AG04450 (cell line): ENCODE results near the gene KLRB1. TPM values are rescaled to one million over a fixed set of nuclear protein-coding genes. Genes with fewer than 3 reads are reported as not detected.

Experiments used
- CTCF ChIA-PET: fragments of 300-600, 350-600 bp; formaldehyde crosslinking; extraction: SDS; loops from one replicate; lab custom pipeline; 2022; ENCODE audit warnings: antibody characterized with exemption, inconsistent platforms; lab: Charles Lee
- POLR2A ChIA-PET: fragments of 350-600 bp; formaldehyde crosslinking; extraction: SDS; loops from one replicate; lab custom pipeline; 2021; ENCODE audit warnings: antibody characterized with exemption, inconsistent platforms; lab: Yijun Ruan, JAX
- DNase-seq: peaks from one replicate; pipeline ENCODE4 v3.0.0-alpha.2; 2011; ENCODE audit warnings: low read depth, low spot score
- H3K27ac ChIP-seq: one replicate; pipeline ENCODE4 v1.5.1; 2012; ENCODE audit warnings: low read depth, low read length, control low read depth
- H3K27me3 ChIP-seq: one replicate; pipeline ENCODE4 v1.6.0; 2012; ENCODE audit warnings: low read length; ENCODE audit not compliant: control insufficient read depth, insufficient read depth
- H3K4me3 ChIP-seq: 2 replicates; pipeline ENCODE4 v1.5.1; 2011; ENCODE audit warnings: mild to moderate bottlenecking, low read depth, low read length, control low read depth
- H3K9me3 ChIP-seq: 2 replicates; pipeline ENCODE4 v1.5.1; 2012; ENCODE audit warnings: low read length; ENCODE audit not compliant: control insufficient read depth, insufficient read depth
- CTCF ChIP-seq: IDR thresholded peaks from 2 replicates; pipeline ENCODE4 v1.5.1; 2011; ENCODE audit warnings: low read depth, low read length, control low read depth, inconsistent platforms
- polyA plus RNA-seq: library from polyadenylated mRNA; depleted of rRNA; stranded (reverse); fragments of >200 nt; gene quantifications from 2 replicates; pipeline ENCODE4 v1.2.3, GENCODE V29; 2011

KLRB1 gene
- polyA plus RNA-seq, 1 experiment: not detected

DNA sequence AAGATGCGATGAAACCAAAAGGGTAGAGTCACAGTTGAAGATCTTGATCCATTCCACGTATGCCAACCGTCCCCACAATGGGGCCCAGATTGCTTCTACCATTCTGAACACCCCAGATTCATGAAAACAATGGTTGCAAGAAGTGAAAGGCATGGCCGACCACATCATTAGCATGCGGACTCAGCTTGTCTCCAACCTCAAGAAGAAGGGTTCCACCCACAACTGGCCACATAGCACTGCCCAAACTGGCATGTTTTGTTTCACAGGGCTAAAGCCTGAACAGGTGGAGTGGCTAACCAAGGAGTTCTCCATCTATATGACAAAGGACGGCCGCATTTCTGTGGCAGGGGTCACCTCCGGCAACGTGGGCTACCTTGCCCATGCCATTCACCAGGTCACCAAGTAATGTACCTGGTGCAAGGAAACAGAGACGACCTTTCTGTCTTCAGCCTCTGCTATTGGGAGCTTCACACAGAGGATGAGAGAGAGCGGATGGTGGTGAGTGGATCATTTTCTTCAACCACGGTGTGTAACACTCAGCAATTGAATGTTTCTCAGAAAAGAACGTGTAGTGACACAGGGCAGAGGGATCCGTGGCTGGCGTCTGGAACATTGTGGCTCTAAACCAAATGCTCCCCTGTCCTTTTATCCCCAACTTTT is 35.0 kb upstream of the KLRB1 start:
- Histone ChIP-seq H3K27ac (no peak overlapping the region), H3K4me3 (no peak overlapping the region), H3K27me3 (no peaks in the 10 kb centered on the region), H3K9me3 (no peaks in the 10 kb centered on the region; the same call in 1 of the 2 replicates)
- CTCF ChIA-PET: interaction anchor here (0.7 to 0.8 kb wide), 2 partner anchors 8 to 65 kb away, joined by 3 read pairs; no protein-coding TSS in a partner anchor
- no peak for DNase-seq
- POLR2A ChIA-PET: no interaction called here
- TF ChIP-seq CTCF: no peak

- no peaks in the 10 kb centered on the region; the same call in 1 of the 2 replicates for H3K9me3 ChIP-seq
- CTCF ChIA-PET: interaction anchor here (0.6 to 1.6 kb wide), 3 partner anchors 68 to 990 kb away, joined by 3 to 5 read pairs (median 4); no protein-coding TSS in a partner anchor
- POLR2A ChIA-PET: no interaction called here
- no peak for DNase-seq
- no peaks in the 10 kb centered on the region for H3K27me3 ChIP-seq
- no peak for TF ChIP-seq CTCF
- H3K27ac ChIP-seq: no peak overlapping the region
- H3K4me3 ChIP-seq: no peak overlapping the region
Observed at GRCh38 chr12:9640024-9640423, 32.3 kb upstream of the KLRB1 start.

- H3K27me3 ChIP-seq: no peaks in the 10 kb centered on the region
- H3K27ac ChIP-seq: no peak overlapping the region
- DNase-seq: no peak
- H3K4me3 ChIP-seq: no peak overlapping the region
- no peak for TF ChIP-seq CTCF
- ChIA-PET POLR2A (no interaction called here), CTCF (interaction anchor here (8.3 kb wide), 1 partner anchor 72 kb away, joined by 187 read pairs; no protein-coding TSS in a partner anchor)
- H3K9me3 ChIP-seq: peaks cover 4% of the 10 kb centered on the region; the same call in 1 of the 2 replicates
Observed at GRCh38 chr12:9636851-9637206, 29.1 kb upstream of the KLRB1 start.

- no peak overlapping the region for H3K27ac ChIP-seq
- DNase-seq: no peak
- H3K9me3 ChIP-seq: peaks cover 4% of the 10 kb centered on the region; the same call in 1 of the 2 replicates
- H3K27me3 ChIP-seq: no peaks in the 10 kb centered on the region
- no peak for TF ChIP-seq CTCF
- ChIA-PET POLR2A (no interaction called here), CTCF (interaction anchor here (8.3 kb wide), 1 partner anchor 73 kb away, joined by 187 read pairs; no protein-coding TSS in a partner anchor)
- H3K4me3 ChIP-seq: no peak overlapping the region
Observed at GRCh38 chr12:9636150-9636850, 28.6 kb upstream of the KLRB1 start.
